GM23248 (cell line): ENCODE data around the gene SCN7A. TPM values are rescaled to one million over a fixed set of nuclear protein-coding genes. Genes with fewer than 3 reads are reported as not detected.

Experiments
- DNase-seq: peaks from one replicate; pipeline ENCODE4 v3.0.0-alpha.2; 2015
- H2AFZ ChIP-seq: fragments of 200-600 bp; sonication (generic); 2 replicates; pipeline ENCODE4 v1.6.1; 2016; ENCODE audit warnings: antibody characterized with exemption
- H3F3A ChIP-seq: fragments of 200-600 bp; sonication (generic); 2 replicates; pipeline ENCODE4 v1.6.1; 2016; ENCODE audit warnings: mild to moderate bottlenecking, antibody characterized with exemption, mixed run types; ENCODE audit not compliant: insufficient read depth
- H3K27ac ChIP-seq: fragments of 200-600 bp; sonication (generic); 2 replicates; pipeline ENCODE4 v1.5.1; 2016; ENCODE audit warnings: mild to moderate bottlenecking
- H3K27me3 ChIP-seq: fragments of 200-600 bp; sonication (generic); replicated peaks from 2 replicates; pipeline ENCODE4 v1.6.1; 2016; ENCODE audit warnings: mild to moderate bottlenecking; ENCODE audit not compliant: insufficient read depth
- H3K36me3 ChIP-seq: fragments of 200-600 bp; sonication (generic); 2 replicates; pipeline ENCODE4 v1.6.1; 2016; ENCODE audit warnings: low read depth, mild to moderate bottlenecking
- H3K4me1 ChIP-seq: fragments of 200-600 bp; sonication (generic); 2 replicates; pipeline ENCODE4 v1.6.1; 2016; ENCODE audit warnings: mild to moderate bottlenecking; ENCODE audit not compliant: insufficient read depth
- H3K4me2 ChIP-seq: fragments of 200-600 bp; sonication (generic); one replicate; pipeline ENCODE4 v1.6.1; 2016; ENCODE audit warnings: mild to moderate bottlenecking; ENCODE audit not compliant: unreplicated experiment
- H3K4me3 ChIP-seq: fragments of 200-600 bp; sonication (generic); 2 replicates; pipeline ENCODE4 v1.5.1; 2016; ENCODE audit warnings: mild to moderate bottlenecking
- H3K79me2 ChIP-seq: fragments of 200-600 bp; sonication (generic); 2 replicates; pipeline ENCODE4 v1.6.1; 2016; ENCODE audit warnings: mild to moderate bottlenecking; ENCODE audit not compliant: insufficient read depth
- H3K9ac ChIP-seq: fragments of 200-600 bp; sonication (generic); 2 replicates; pipeline ENCODE4 v1.6.1; 2016; ENCODE audit warnings: mild to moderate bottlenecking
- H3K9me2 ChIP-seq: fragments of 200-600 bp; sonication (generic); 2 replicates; pipeline ENCODE4 v1.6.1; 2016; ENCODE audit warnings: mixed run types, mild to moderate bottlenecking, moderate library complexity; ENCODE audit not compliant: insufficient read depth
- H3K9me3 ChIP-seq: fragments of 200-600 bp; sonication (generic); one replicate; pipeline ENCODE4 v1.6.1; 2017; ENCODE audit warnings: low read depth
- H4K20me1 ChIP-seq: fragments of 200-600 bp; sonication (generic); 2 replicates; pipeline ENCODE4 v1.6.0; 2016; ENCODE audit not compliant: insufficient read depth
- EZH2 ChIP-seq: fragments of 200-600 bp; sonication (generic); IDR thresholded peaks from 2 replicates; pipeline ENCODE4 v1.6.1; 2018; ENCODE audit warnings: antibody characterized with exemption, mild to moderate bottlenecking; ENCODE audit not compliant: insufficient read depth, poor library complexity, severe bottlenecking
- EZH2phosphoT487 ChIP-seq: fragments of 200-600 bp; sonication (generic); IDR thresholded peaks from 2 replicates; pipeline ENCODE4 v1.6.1; 2018; ENCODE audit warnings: antibody characterized with exemption, moderate library complexity, mild to moderate bottlenecking, low read depth; ENCODE audit not compliant: insufficient read depth
- WGBS, 2 experiments: methylation state at CpG; one replicate each; pipeline ENCODE4 v1.1.6; 2015 to 2017; ENCODE audit warnings: low lambda C conversion rate in 2 of 2, low coverage in 1 of 2; ENCODE audit errors: missing lambda C conversion rate in 2 of 2; 5-methylcytosine and 5-hydroxymethylcytosine counted together
- in situ Hi-C: fragments of 300-500 bp; cut with MboI; formaldehyde crosslinking; loops from 2 replicates; pipeline ENCODE4 v1.15.0; 2020
- polyA plus RNA-seq: library from polyadenylated mRNA; unstranded; fragments of >200 nt; fragmentation: Nextera tagmentation; extraction: Ambion mirVana; gene quantifications from 2 replicates; pipeline ENCODE4 v1.2.1, GENCODE V29; 2016
- total RNA-seq: library from RNA; depleted of rRNA; stranded (reverse); fragments of >200 nt; shearing (Covaris generic); gene quantifications from 2 replicates; pipeline ENCODE4 v1.2.3, GENCODE V29; 2014

SCN7A gene
- total and polyA plus RNA-seq, 2 experiments from 2014 or later: not detected

- no peaks in the 10 kb centered on the region for H4K20me1 ChIP-seq
- 39 to 42% methylated on average over 2 of the region's 2 CpGs for WGBS, 2 experiments
Observed at GRCh38 chr2:166520604-166521003, 26.6 kb upstream of the SCN7A start.

GRCh38 chr2:166519391-166519962 is 25.4 kb upstream of the SCN7A start:
- no peaks in the 10 kb centered on the region for H4K20me1 ChIP-seq

More at GRCh38 chr2:166520604-166521003, 26.6 kb upstream of the SCN7A start:
- no peaks in the 10 kb centered on the region for H3K36me3 ChIP-seq
- no peaks in the 10 kb centered on the region for H3K79me2 ChIP-seq
- H3K4me1 ChIP-seq: no peaks in the 10 kb centered on the region
- H3K9ac ChIP-seq: no peak overlapping the region
- H3F3A ChIP-seq: no peaks in the 10 kb centered on the region
- DNase-seq: no peak
- TF ChIP-seq EZH2phosphoT487 (no peak), EZH2 (no peak)
- no peak overlapping the region for H2AFZ ChIP-seq
- no peaks in the 10 kb centered on the region for H3K9me2 ChIP-seq
- no peak overlapping the region for H3K4me3 ChIP-seq
- H3K27ac ChIP-seq: no peak overlapping the region
- no peaks in the 10 kb centered on the region for H3K9me3 ChIP-seq
- H3K27me3 ChIP-seq: 0 out of 2 replicates have a peak, but pooled peaks cover 10% of the 10 kb centered on the region
- in situ Hi-C loops: no loop called here
- H3K4me2 ChIP-seq: no peak overlapping the region

DNA sequence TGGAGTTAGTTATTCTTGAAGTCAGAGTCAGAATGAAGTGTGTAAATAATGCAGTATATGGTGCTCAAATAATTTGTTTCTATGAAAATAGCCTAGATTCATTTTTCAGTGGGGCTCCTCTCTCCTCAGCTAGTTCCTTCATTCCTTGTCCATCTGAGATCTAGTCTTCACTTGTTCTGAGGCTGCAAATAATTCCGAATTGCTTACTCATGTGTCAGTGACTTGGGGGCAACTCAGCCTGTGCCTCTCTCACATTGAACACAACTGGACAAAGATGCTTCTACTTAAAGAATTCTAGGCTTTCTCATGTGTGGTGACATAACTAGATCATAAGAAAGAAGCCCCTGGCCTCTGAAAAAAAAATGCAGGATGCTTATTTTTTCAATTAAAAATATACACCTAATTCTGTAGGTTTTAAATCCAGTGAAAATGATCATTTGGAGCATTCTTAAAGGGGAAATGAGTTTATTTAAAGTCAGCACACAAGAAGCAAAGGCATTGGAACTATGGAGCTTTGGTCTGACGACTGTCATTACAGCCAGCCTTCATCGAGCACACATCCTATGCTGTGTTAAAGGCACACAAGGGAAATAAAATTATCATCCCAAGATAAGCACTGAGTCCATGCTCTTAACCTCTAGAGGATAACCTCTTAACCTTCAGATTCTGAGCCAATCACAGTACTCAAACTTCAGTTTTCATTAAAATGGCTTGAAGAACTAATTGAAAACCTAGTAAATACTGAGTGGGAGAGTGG is 24.8 kb upstream of the SCN7A start:
- Histone ChIP-seq H3K9ac (no peak overlapping the region), H3K4me3 (no peak overlapping the region), H3K4me2 (no peak overlapping the region), H3K79me2 (no peaks in the 10 kb centered on the region), H3F3A (no peaks in the 10 kb centered on the region), H3K4me1 (no peaks in the 10 kb centered on the region), H3K36me3 (no peaks in the 10 kb centered on the region), H2AFZ (no peak overlapping the region), H3K27ac (no peak overlapping the region), H3K27me3 (0 out of 2 replicates have a peak, but pooled peaks cover 10% of the 10 kb centered on the region), H3K9me3 (no peaks in the 10 kb centered on the region), H3K9me2 (no peaks in the 10 kb centered on the region), H4K20me1 (no peaks in the 10 kb centered on the region)
- WGBS, 2 experiments: 22 to 30% methylated on average over 3 of the region's 3 CpGs
- no peak for TF ChIP-seq EZH2
- no peak for TF ChIP-seq EZH2phosphoT487
- in situ Hi-C loops: loop anchor here (10.0 kb wide), 1 partner anchor 334 kb away; no protein-coding TSS in a partner anchor
- no peak for DNase-seq

More at GRCh38 chr2:166519391-166519962, 25.4 kb upstream of the SCN7A start:
- Histone ChIP-seq H3K9me3 (no peaks in the 10 kb centered on the region), H3K27ac (no peak overlapping the region), H3K4me2 (no peak overlapping the region), H2AFZ (no peak overlapping the region), H3K9ac (no peak overlapping the region), H3K4me3 (no peak overlapping the region), H3K4me1 (no peaks in the 10 kb centered on the region), H3F3A (no peaks in the 10 kb centered on the region), H3K36me3 (no peaks in the 10 kb centered on the region), H3K9me2 (no peaks in the 10 kb centered on the region), H3K79me2 (no peaks in the 10 kb centered on the region), H3K27me3 (0 out of 2 replicates have a peak, but pooled peaks cover 10% of the 10 kb centered on the region)
- DNase-seq: no peak
- in situ Hi-C loops: loop anchor here (10.0 kb wide), 1 partner anchor 335 kb away; no protein-coding TSS in a partner anchor
- TF ChIP-seq EZH2 (no peak), EZH2phosphoT487 (no peak)
- WGBS, 2 experiments: 59 to 66% methylated on average over 10 of the region's 10 CpGs

DNA sequence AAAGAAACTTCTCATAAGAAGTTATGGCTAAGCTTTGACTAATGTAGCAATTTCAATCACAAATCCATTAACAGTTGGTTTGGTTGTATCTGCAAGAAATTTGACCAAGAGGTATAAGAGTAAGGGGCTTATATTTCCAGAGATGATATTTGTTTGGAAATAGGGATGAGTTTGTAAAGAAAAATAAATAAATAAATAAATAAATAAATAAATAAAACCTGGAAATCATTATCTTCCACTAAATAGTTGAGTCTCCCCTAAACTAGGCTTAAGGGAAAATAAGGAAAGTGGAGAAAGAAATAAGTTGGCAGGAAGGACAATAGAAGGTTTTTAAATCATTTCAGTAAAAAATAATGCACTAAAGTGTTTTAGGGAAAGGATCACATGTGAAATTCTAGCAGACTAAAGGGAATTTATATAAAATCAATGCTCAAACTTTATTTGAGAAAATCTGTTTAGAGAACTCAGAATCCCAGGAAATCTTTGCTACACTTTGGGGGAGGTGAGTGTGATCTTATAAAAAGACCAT is 23.5 kb upstream of the SCN7A start:
- H4K20me1 ChIP-seq: no peaks in the 10 kb centered on the region
- H3K9me2 ChIP-seq: no peaks in the 10 kb centered on the region
- H3K27ac ChIP-seq: no peak overlapping the region
- H3K9me3 ChIP-seq: no peaks in the 10 kb centered on the region
- no peaks in the 10 kb centered on the region for H3F3A ChIP-seq
- H3K4me1 ChIP-seq: no peaks in the 10 kb centered on the region
- H2AFZ ChIP-seq: no peak overlapping the region
- H3K79me2 ChIP-seq: no peaks in the 10 kb centered on the region
- in situ Hi-C loops: loop anchor here (10.0 kb wide), 1 partner anchor 333 kb away; no protein-coding TSS in a partner anchor
- TF ChIP-seq EZH2 (no peak), EZH2phosphoT487 (no peak)
- no peak overlapping the region for H3K4me2 ChIP-seq
- no peak overlapping the region for H3K9ac ChIP-seq
- no peaks in the 10 kb centered on the region for H3K27me3 ChIP-seq
- H3K4me3 ChIP-seq: no peak overlapping the region
- no peaks in the 10 kb centered on the region for H3K36me3 ChIP-seq
- DNase-seq: no peak
